Ovary (tissue), 3 donors: Measurements from ENCODE around the gene FAM3C.

ENCODE experiments used
- POLR2A ChIP-seq: fragments of 450-650 bp; IDR thresholded peaks from one replicate; pipeline ENCODE4 v1.6.1; 2017; ENCODE audit warnings: antibody characterized with exemption, mild to moderate bottlenecking, moderate library complexity
- TF ChIP-seq, protein P1 (sequence below), 3 donors: fragments of 450-650 bp in 2 of 3; fragments of 200-600 bp in 1 of 3; IDR thresholded peaks; one replicate each; pipeline versions ENCODE4 v1.5.1 to v1.8.0; 2016 to 2022; ENCODE audit warnings: antibody characterized with exemption in 3 of 3, mild to moderate bottlenecking in 1 of 3
- donor health status: DM: no; HTN: no; CAD: no.

DNA sequence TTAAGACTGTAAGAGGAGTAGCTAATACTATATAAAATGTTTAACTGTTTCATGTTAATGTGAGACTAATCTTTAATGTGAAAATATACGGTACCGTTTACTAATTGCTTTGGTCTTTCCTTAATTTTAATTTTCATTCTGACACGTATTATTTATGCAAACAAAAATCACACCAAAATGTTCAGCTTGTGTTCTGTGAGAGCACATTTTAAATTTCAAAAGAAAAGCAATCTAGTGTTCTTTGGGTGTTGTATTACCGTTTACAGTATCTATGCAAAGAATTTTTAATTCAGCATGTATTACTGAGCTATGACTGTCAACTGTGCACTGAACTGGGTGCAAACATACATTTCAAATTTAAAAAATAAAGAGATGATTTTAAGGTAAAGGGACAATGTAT is 65.1 kb downstream of the FAM3C start:
- TF ChIP-seq, protein P1, sequence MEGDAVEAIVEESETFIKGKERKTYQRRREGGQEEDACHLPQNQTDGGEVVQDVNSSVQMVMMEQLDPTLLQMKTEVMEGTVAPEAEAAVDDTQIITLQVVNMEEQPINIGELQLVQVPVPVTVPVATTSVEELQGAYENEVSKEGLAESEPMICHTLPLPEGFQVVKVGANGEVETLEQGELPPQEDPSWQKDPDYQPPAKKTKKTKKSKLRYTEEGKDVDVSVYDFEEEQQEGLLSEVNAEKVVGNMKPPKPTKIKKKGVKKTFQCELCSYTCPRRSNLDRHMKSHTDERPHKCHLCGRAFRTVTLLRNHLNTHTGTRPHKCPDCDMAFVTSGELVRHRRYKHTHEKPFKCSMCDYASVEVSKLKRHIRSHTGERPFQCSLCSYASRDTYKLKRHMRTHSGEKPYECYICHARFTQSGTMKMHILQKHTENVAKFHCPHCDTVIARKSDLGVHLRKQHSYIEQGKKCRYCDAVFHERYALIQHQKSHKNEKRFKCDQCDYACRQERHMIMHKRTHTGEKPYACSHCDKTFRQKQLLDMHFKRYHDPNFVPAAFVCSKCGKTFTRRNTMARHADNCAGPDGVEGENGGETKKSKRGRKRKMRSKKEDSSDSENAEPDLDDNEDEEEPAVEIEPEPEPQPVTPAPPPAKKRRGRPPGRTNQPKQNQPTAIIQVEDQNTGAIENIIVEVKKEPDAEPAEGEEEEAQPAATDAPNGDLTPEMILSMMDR (IDR thresholded peaks at IDR 0.05): no peak
- TF ChIP-seq POLR2A: no peak
